Esophagus muscularis mucosa (tissue), 4 donors: ENCODE data around the gene MBD1. TPM values are rescaled to one million over a fixed set of nuclear protein-coding genes. Genes with fewer than 3 reads are reported as not detected.

ENCODE experiments used
- DNase-seq: peaks from one replicate; pipeline ENCODE4 v3.0.0-alpha.2; 2017; ENCODE audit errors: extremely low spot score
- H3K27ac ChIP-seq, 4 donors: fragments of 200-600 bp; sonication (generic); replicated peaks in 1 of 4; 1 replicate in 3 of 4; 2 replicates in 1 of 4; pipeline ENCODE4 v1.5.1; 2016 to 2019; ENCODE audit warnings: mild to moderate bottlenecking in 1 of 4
- H3K27me3 ChIP-seq, 4 donors: fragments of 200-600 bp; sonication (generic); one replicate each; pipeline versions ENCODE4 v1.5.1 to v1.6.0; 2016 to 2019
- H3K36me3 ChIP-seq, 4 donors: fragments of 200-600 bp; sonication (generic); one replicate each; pipeline ENCODE4 v1.5.1; 2016 to 2019
- H3K4me1 ChIP-seq, 4 donors: fragments of 200-600 bp; sonication (generic); one replicate each; pipeline ENCODE4 v1.5.1; 2016 to 2019
- H3K4me3 ChIP-seq, 4 donors: fragments of 200-600 bp; sonication (generic); 1 replicate in 2 of 4; 2 replicates in 2 of 4; pipeline ENCODE4 v1.5.1; 2016 to 2019; ENCODE audit warnings: mild to moderate bottlenecking in 4 of 4, moderate library complexity in 1 of 4
- H3K9me3 ChIP-seq, 4 donors: fragments of 200-600 bp; sonication (generic); 1 replicate in 3 of 4; 2 replicates in 1 of 4; pipeline ENCODE4 v1.5.1; 2016 to 2019
- CTCF ChIP-seq, 3 experiments: fragments of 200-600 bp in 2 of 3; fragments of 450-650 bp in 1 of 3; sonication (generic) in 2 of 3; IDR thresholded peaks; one replicate each; pipeline ENCODE4 v1.5.1; 2017 to 2019; ENCODE audit warnings: antibody characterized with exemption in 3 of 3, mild to moderate bottlenecking in 2 of 3, moderate library complexity in 1 of 3
- EP300 ChIP-seq: sonication (generic); formaldehyde crosslinking; IDR thresholded peaks from one replicate; pipeline ENCODE4 v1.6.1; 2017; ENCODE audit warnings: antibody characterized with exemption
- POLR2A ChIP-seq: fragments of 450-650 bp; IDR thresholded peaks from one replicate; pipeline ENCODE4 v1.6.1; 2017; ENCODE audit warnings: antibody characterized with exemption, moderate library complexity, mild to moderate bottlenecking, low read depth
- POLR2AphosphoS5 ChIP-seq, 2 donors: sonication (generic); formaldehyde crosslinking; IDR thresholded peaks; one replicate each; pipeline ENCODE4 v1.6.1; 2017; ENCODE audit warnings: antibody characterized with exemption in 2 of 2
- WGBS: methylation state at CpG from one replicate; pipeline ENCODE4 v1.1.5; 2018; 5-methylcytosine and 5-hydroxymethylcytosine counted together
- intact Hi-C: fragments of 100-400 bp; cut with DNase I; formaldehyde crosslinking; loops from one replicate; pipeline ENCODE4 v1.15.1; 2023
- total RNA-seq, 4 donors: library from RNA; depleted of rRNA; stranded (reverse); fragments of >200 nt; gene quantifications; one replicate each; pipeline versions ENCODE4 v1.1.0 to v1.2.1, GENCODE V29; 2016

The MBD1 gene
- total RNA-seq, 4 donors from 2014 or later: 65.6 to 101 (median 79.8) TPM

GRCh38 chr18:50301074-50301473, 19.8 kb upstream of the MBD1 start:
- intact Hi-C loops: loop anchor here (10.0 kb wide), 1 partner anchor 54 kb away; no protein-coding TSS in a partner anchor
- H3K27me3 ChIP-seq: peaks cover 0 to 58% (median 11%) of the 10 kb centered on the region in 4 donors
- H3K9me3 ChIP-seq: peaks cover 0 to 9% (median 0%) of the 10 kb centered on the region in 4 donors
- H3K4me3 ChIP-seq: no peak overlapping the region
- DNase-seq: no peak
- H3K27ac ChIP-seq: no peak overlapping the region
- 65% methylated on average over 5 of the region's 5 CpGs for WGBS
- TF ChIP-seq POLR2A: no peak
- TF ChIP-seq CTCF (IDR thresholded peaks at IDR 0.05): no peak
- no peak for TF ChIP-seq EP300
- no peak for TF ChIP-seq POLR2AphosphoS5 (IDR thresholded peaks at IDR 0.05)
- peaks cover 5 to 14% (median 13%) of the 10 kb centered on the region in 4 donors for H3K4me1 ChIP-seq
- no peaks in the 10 kb centered on the region for H3K36me3 ChIP-seq

- Histone ChIP-seq H3K9me3 (peaks cover 0 to 5% (median 0%) of the 10 kb centered on the region in 4 donors), H3K27ac (no peak overlapping the region), H3K4me1 (peaks cover 5 to 14% (median 13%) of the 10 kb centered on the region in 4 donors), H3K4me3 (no peak overlapping the region), H3K27me3 (peaks cover 0 to 58% (median 11%) of the 10 kb centered on the region in 4 donors), H3K36me3 (no peaks in the 10 kb centered on the region)
- 78% methylated on average over 7 of the region's 7 CpGs for WGBS
- TF ChIP-seq EP300 (no peak), POLR2AphosphoS5 (IDR thresholded peaks at IDR 0.05) (no peak), POLR2A (no peak), CTCF (IDR thresholded peaks at IDR 0.05) (no peak)
- intact Hi-C loops: loop anchor here (10.0 kb wide), 1 partner anchor 55 kb away; no protein-coding TSS in a partner anchor
- DNase-seq: no peak
Measured at GRCh38 chr18:50299626-50300388, 18.5 kb upstream of the MBD1 start.

GRCh38 chr18:50298443-50299284, 17.3 kb upstream of the MBD1 start:
- WGBS: 63% methylated on average over 7 of the region's 49 CpGs
- peak overlapping the region; percentile 48 to 54 (median 49) for H3K4me3 ChIP-seq
- intact Hi-C loops: no loop called here

More at GRCh38 chr18:50298443-50299284, 17.3 kb upstream of the MBD1 start:
- peaks cover 0 to 48% (median 11%) of the 10 kb centered on the region in 4 donors for H3K27me3 ChIP-seq
- no peak for DNase-seq
- peaks cover 5 to 14% (median 13%) of the 10 kb centered on the region in 4 donors for H3K4me1 ChIP-seq
- no peaks in the 10 kb centered on the region for H3K9me3 ChIP-seq
- no peaks in the 10 kb centered on the region for H3K36me3 ChIP-seq
- TF ChIP-seq POLR2A: no peak
- no peak for TF ChIP-seq CTCF (IDR thresholded peaks at IDR 0.05)
- no peak for TF ChIP-seq POLR2AphosphoS5 (IDR thresholded peaks at IDR 0.05)
- no peak for TF ChIP-seq EP300
- H3K27ac ChIP-seq: no peak overlapping the region
